A673 (cell line): ENCODE results near the gene CLEC2D.

Experiments
- EZH2 ChIP-seq: fragments of 200-600 bp; sonication (generic); IDR thresholded peaks from 2 replicates; pipeline ENCODE4 v1.6.1; 2017; ENCODE audit warnings: borderline replicate concordance, low read depth, mild to moderate bottlenecking, mixed read lengths, antibody characterized with exemption, low read length; ENCODE audit not compliant: poor library complexity, severe bottlenecking
- TF ChIP-seq, protein P1 (sequence below): fragments of 300-800, 200-600 bp; sonication (generic); conservative IDR thresholded peaks from 2 replicates; pipeline ENCODE4 v1.5.1; 2017; ENCODE audit warnings: low read depth, mild to moderate bottlenecking, antibody characterized with exemption, low read length, moderate library complexity, mixed read lengths

DNA sequence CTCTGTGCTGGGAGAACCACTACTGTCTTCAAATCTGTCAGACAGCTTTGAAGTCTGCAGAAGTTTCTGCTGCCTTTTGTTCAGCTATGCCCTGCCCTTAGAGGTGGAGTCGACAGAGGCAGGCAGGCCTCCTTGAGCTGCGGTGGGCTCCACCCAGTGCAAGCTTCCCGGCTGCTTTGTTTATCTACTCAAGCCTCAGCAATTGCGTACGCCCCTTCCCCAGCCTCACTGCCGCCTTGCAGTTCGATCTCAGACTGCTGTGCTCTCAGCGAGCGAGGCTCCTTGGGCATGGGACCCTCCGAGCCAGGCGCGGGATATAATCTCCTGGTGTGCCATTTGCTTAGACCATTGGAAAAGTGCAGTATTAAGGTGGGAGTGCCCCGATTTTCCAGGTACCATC, 36.7 kb upstream of the CLEC2D start:
- TF ChIP-seq, protein P1, sequence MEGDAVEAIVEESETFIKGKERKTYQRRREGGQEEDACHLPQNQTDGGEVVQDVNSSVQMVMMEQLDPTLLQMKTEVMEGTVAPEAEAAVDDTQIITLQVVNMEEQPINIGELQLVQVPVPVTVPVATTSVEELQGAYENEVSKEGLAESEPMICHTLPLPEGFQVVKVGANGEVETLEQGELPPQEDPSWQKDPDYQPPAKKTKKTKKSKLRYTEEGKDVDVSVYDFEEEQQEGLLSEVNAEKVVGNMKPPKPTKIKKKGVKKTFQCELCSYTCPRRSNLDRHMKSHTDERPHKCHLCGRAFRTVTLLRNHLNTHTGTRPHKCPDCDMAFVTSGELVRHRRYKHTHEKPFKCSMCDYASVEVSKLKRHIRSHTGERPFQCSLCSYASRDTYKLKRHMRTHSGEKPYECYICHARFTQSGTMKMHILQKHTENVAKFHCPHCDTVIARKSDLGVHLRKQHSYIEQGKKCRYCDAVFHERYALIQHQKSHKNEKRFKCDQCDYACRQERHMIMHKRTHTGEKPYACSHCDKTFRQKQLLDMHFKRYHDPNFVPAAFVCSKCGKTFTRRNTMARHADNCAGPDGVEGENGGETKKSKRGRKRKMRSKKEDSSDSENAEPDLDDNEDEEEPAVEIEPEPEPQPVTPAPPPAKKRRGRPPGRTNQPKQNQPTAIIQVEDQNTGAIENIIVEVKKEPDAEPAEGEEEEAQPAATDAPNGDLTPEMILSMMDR: no peak
- TF ChIP-seq EZH2: no peak
